ENCODE measurements around the gene DMD.
"Not testable (repeated sequence)": the region's sequence is repeated elsewhere in the genome, so short reads cannot be mapped to it uniquely, and the experiment has no call there.

DMD gene

GRCh38 chrX:33086886-33087285 lies 124.5 kb downstream of the DMD start:
- TF ChIP-seq, protein P1, sequence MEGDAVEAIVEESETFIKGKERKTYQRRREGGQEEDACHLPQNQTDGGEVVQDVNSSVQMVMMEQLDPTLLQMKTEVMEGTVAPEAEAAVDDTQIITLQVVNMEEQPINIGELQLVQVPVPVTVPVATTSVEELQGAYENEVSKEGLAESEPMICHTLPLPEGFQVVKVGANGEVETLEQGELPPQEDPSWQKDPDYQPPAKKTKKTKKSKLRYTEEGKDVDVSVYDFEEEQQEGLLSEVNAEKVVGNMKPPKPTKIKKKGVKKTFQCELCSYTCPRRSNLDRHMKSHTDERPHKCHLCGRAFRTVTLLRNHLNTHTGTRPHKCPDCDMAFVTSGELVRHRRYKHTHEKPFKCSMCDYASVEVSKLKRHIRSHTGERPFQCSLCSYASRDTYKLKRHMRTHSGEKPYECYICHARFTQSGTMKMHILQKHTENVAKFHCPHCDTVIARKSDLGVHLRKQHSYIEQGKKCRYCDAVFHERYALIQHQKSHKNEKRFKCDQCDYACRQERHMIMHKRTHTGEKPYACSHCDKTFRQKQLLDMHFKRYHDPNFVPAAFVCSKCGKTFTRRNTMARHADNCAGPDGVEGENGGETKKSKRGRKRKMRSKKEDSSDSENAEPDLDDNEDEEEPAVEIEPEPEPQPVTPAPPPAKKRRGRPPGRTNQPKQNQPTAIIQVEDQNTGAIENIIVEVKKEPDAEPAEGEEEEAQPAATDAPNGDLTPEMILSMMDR (IDR thresholded peaks at IDR 0.05; ENCODE audit: low read depth, low read length), result no peak
- no peaks in the 10 kb centered on the region for H3K27me3 ChIP-seq

GRCh38 chrX:33082371-33082770 lies 129.0 kb downstream of the DMD start:
- no peaks in the 10 kb centered on the region for H3K36me3 ChIP-seq
- TF ChIP-seq, protein P1 (IDR thresholded peaks at IDR 0.05; ENCODE audit: low read depth, low read length), result no peak
- H3K4me1 ChIP-seq, result no peaks in the 10 kb centered on the region; the same call in 1 of the 2 replicates
- no peak overlapping the region for H3K4me3 ChIP-seq (ENCODE audit: low read depth, low read length)
- H3K27me3 ChIP-seq, result no peaks in the 10 kb centered on the region
- H3K9me3 ChIP-seq, result no peaks in the 10 kb centered on the region
- no peak for DNase-seq

More at GRCh38 chrX:33086886-33087285, 124.5 kb downstream of the DMD start:
- Histone ChIP-seq H3K36me3 (no peaks in the 10 kb centered on the region), H3K4me3 (ENCODE audit: low read depth, low read length) (no peak overlapping the region), H3K9me3 (no peaks in the 10 kb centered on the region), H3K4me1 (no peaks in the 10 kb centered on the region; the same call in 1 of the 2 replicates)
- no peak for DNase-seq

DNA sequence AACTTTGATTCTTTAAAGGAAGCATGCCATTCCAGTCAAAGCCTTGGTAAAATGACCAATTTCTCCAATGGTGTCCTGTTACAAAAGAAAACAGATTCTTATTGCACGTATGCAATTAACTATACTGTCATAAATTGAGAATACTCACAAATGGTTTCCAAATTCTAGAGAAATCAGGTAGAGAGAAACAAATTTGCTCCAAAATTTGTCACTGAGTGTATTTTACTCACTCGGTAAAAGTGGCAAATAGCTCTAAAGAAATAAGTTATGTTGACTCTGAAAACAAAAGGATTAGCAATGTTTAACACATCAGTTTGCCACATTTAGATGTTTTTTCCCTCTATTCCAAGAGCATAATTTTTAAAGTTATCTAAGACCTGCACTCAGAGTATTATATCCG lies 133.1 kb downstream of the DMD start:
- DNase-seq, result no peak
- Histone ChIP-seq H3K9me3 (no peaks in the 10 kb centered on the region), H3K4me3 (ENCODE audit: low read depth, low read length) (no peak overlapping the region), H3K36me3 (no peaks in the 10 kb centered on the region), H3K4me1 (peaks cover 6% of the 10 kb centered on the region), H3K27me3 (no peaks in the 10 kb centered on the region)
- TF ChIP-seq, protein P1 (IDR thresholded peaks at IDR 0.05; ENCODE audit: low read depth, low read length), result no peak

DNA sequence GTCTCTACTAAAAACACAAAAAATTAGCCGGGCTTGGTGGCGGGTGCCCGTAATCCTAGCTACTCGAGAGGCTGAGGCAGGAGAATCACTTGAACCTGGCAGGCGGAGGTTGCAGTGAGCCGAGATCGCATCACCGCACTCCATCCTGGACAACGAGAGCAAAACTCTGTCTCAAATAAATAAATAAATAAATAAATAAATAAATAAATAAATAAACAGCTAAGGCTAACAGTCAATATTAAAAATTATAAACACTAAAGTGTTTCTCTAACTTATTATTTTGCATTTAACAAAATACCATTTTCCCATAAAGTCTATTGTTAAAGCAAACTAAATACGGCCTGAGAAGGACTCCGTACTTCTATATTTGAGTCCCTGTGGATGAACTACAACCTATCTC lies 137.7 kb downstream of the DMD start:
- DNase-seq; H3K4me3 ChIP-seq (ENCODE audit: low read depth, low read length); H3K36me3 ChIP-seq; H3K4me1 ChIP-seq; H3K9me3 ChIP-seq; H3K27me3 ChIP-seq: not testable (repeated sequence)

- TF ChIP-seq, protein P1 (IDR thresholded peaks at IDR 0.05; ENCODE audit: low read depth, low read length), result no peak
- Histone ChIP-seq H3K27me3 (no peaks in the 10 kb centered on the region), H3K4me3 (ENCODE audit: low read depth, low read length) (no peak overlapping the region), H3K9me3 (no peaks in the 10 kb centered on the region), H3K36me3 (no peaks in the 10 kb centered on the region), H3K4me1 (no peaks in the 10 kb centered on the region)
- no peak for DNase-seq
Observed at GRCh38 chrX:33065415-33065814, 145.9 kb downstream of the DMD start.

DNA sequence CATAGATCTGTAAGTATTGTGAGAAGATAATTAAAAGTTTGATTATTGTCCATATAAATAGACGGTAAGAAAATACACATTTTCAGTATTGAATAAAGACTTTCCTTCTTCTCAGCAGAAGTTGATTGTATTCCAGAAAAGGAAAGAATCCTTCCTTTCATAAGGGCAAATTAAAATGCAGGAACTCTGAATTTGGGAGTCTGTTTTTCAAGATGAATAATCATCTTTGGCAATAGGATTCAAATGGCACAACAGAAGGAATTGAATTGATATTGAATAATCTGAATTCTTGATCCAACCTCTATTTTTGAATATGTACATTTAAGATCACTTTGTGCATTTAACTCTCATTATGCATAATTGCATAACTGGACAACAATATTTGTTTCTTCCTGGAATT lies 149.3 kb downstream of the DMD start:
- no peak for DNase-seq
- Histone ChIP-seq H3K9me3 (no peaks in the 10 kb centered on the region), H3K27me3 (no peaks in the 10 kb centered on the region), H3K4me1 (no peaks in the 10 kb centered on the region), H3K4me3 (ENCODE audit: low read depth, low read length) (no peak overlapping the region), H3K36me3 (no peaks in the 10 kb centered on the region)
- TF ChIP-seq, protein P1 (IDR thresholded peaks at IDR 0.05; ENCODE audit: low read depth, low read length), result no peak

DNA sequence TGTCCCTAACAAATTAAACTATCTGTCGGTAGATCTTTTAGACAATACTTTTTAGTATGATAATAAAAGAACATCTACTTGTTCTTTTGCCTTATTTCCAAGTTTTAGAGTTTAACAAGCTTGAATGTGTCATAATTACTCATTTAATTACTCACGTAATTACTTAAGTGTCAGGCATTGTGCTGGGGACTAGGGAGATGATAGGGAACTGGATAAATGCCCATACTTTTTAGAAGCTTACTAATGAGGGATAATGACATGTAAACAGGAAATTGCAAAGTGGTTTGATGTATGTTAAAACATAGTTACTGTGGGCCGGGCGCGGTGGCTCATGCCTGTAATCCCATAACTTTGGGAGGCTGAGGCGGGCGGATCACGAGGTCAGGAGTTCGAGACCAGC lies 158.3 kb downstream of the DMD start:
- no peak overlapping the region for H3K4me3 ChIP-seq (ENCODE audit: low read depth, low read length)
- no peaks in the 10 kb centered on the region for H3K27me3 ChIP-seq
- H3K36me3 ChIP-seq, result no peaks in the 10 kb centered on the region
- TF ChIP-seq, protein P1 (IDR thresholded peaks at IDR 0.05; ENCODE audit: low read depth, low read length), result no peak
- H3K4me1 ChIP-seq, result no peaks in the 10 kb centered on the region
- no peaks in the 10 kb centered on the region for H3K9me3 ChIP-seq
- DNase-seq, result no peak

Data from BE2C (cell line).